SKM-1 treated with dmso at 0.1 percent for 144 hours (cell line): Measurements from ENCODE around the gene RBM20.
"Not testable (repeated sequence)": the region's sequence is repeated elsewhere in the genome, so short reads cannot be mapped to it uniquely, and the experiment has no call there.

Experiments
- DNase-seq: peaks from one replicate; lab custom pipeline; 2025; ENCODE audit not compliant: unreplicated experiment; lab: John Stamatoyannopoulos, UW

Gene RBM20

DNA sequence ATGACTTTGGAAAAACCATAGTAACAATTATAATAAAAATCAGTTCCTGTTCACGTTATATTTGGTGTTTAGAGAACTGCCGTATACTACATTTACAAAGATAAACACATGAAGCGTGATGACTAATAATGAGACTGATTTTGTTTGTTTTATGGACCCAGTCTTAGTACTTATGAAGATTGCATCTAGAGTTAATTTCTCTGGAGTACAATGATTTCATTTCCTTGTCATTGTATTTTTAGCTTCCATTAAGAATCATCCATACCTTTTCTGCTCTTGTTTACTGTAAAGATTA lies 2.9 kb downstream of the RBM20 start:
- DNase-seq = no peak

DNA sequence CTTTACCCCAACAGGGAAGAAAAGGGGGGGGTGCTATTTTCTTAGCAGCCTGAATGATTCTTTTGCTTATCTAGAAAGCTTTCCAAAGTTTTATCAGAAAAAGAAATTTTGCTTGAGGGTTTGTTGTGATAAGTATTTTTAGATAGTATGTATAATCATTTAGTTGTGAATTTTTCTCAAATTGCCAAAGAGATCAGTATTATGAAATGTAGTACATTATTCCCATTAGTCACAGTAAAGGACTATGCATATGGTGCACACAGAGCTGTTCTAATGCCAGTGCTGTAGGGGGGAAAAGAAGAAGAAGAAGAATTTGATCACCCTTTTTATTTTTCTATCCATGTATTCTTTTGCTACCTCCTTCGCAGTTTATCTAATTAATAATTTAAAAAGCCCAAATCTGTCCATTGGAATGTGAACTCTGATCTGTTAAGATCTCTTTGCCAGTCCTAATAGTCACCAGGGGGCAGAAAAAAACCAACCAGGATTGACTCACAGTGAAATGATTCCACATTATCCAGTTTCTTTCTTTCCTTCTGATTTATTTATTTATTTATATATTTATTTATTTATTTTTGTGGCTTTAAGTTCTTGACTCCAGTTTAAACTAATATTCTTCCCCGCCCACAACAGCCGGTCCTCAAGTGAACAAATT lies 4.7 kb downstream of the RBM20 start:
- DNase-seq = no peak

DNA sequence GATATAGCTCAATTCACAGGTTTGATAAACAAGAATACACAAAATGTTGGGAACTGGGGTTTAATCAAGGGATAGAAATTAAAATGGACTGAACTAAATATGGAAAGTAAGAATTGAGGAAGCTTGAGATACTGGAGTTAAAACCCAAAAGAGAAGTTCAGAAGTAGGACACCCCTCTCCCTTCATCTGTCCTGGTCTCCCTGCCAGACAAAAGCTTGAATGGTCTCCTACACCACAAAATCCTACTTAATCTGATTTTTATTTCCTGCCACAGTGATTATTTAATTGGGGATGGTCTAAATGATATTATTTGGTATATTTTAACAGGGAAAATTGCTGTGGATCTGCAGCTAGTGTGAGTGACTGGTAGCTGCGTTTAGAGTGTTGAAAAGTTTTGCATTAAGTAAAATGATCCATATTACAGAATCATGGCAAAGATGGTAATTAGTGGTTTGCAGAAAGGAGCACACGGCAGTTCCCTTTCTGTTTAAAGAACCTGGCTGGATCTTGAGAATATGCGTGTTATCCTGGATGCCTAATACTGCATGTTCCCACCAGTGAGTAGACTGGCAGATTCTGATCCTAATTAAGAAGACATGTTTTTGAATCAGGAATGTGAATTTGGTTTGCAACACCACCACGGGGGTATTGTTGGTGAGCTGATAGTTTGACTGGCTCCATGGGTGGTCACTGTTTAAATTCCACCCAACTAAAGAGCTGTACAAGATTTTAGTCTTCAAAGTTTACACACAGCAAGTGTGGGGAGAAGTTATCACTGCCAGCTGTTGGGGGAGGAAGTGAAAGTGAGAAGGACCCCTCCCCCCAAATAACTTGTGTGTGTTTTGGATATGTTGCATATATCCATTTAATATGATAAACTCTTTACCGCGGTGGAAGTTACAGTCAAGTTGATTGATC lies 5.5 kb downstream of the RBM20 start:
- no peak for DNase-seq

DNA sequence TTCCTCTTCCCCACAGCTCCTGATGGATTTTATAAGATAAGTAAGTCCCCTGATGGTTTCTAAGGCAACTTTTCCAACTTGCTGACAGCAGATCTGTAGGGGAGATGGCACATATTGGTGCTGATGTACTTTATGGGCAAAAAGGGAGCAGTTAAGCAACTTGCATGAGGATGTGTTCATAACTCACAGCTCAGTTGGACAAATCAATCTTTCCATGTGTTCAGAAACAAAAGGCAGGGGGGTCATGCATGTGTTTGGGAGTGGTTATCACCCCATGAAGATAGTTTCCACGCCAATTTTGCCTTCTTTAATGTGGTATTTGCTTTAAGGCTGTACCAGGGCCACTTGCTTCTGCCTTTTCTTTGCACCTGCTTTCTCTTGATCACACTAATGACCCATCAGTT lies 6.1 kb downstream of the RBM20 start:
- DNase-seq = no peak

DNA sequence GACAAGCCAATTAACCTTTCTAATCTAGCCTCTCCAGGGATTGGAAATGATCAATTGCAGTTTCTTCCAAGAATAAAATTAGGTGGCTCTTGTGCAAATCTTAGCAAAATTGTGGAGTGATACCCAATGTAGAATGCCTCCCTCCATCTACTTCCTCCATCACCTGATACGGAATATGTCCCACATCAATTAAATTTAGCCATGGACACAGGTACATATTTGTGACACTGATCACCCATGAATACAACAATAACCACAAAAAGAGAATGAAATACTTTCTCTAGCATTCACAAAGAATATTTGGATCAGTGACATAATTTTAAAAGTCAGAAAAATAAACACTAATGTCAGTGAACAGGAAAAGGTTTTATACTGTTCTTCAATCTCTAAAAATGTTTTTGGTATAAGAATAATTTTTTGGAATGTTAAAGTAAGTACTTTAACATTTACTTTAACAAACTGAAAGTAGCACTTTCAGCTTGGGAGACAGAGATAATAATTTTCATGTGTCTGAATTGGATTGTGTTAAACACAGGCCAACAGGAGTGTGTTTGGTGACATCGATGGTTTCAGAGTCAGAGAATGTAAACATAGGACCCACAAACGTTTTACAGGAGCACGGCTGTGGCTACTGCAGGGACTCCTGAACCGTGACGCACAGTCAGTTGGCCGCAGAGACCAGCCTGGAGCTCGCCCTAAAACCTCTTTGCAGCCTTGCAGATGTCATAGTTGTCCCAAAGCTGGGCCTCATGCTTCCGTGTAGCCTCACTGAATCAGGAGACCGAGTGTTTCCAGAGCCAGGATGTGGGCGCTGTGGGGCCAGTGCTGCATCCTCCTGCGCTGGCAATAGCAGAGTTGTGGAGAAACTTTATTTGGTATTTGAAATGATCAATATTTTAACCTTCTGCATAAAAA lies 7.2 kb downstream of the RBM20 start:
- DNase-seq = no peak

DNA sequence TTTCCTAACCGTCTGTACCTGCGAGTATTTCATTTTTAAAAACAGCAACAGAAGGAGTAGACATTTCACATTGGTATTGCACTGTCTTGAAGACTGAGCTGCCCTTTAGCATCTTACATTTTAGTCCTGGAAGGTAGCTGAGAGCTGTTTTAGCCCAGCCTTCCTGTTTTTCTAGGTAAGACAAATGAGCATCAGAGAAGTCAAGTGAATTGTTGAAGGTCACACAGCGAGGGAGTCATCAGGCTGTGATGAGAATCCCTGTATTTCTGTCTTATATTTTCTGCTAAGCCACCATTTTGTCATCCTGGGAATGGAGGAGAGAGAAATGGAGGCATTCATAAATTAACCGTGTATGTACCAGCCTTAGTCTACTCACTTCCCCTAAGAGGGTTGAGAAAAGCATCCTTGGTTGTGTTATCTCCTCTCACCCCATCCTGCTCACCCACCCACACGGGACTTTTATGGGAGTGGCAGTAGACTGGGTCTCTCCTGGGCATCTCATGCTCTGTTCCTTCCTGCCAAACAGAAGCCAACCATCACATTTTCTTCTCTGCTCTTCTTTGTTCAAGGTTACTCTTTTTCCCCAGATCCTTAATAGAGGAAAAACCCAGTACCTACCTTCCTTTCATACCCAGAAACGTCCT lies 8.5 kb downstream of the RBM20 start:
- no peak for DNase-seq

DNA sequence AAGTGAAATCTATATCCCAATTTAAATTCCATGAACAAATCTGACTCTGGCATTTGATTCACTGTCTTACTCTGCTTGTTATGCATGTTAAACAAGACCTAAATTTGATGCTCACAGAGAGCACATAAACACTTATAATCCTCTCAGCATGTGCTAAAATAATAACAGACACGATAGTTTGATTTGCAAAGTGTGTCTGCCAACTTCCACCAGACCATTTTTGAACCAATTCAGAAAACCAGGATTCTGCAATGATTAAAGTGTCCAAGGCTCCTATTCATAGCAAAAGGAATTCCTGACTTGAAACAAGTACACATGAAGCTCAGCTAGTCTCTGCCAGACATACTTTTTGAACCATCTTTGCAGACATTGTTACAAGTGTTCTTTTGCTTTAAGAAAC lies 11.2 kb downstream of the RBM20 start:
- DNase-seq = no peak

DNA sequence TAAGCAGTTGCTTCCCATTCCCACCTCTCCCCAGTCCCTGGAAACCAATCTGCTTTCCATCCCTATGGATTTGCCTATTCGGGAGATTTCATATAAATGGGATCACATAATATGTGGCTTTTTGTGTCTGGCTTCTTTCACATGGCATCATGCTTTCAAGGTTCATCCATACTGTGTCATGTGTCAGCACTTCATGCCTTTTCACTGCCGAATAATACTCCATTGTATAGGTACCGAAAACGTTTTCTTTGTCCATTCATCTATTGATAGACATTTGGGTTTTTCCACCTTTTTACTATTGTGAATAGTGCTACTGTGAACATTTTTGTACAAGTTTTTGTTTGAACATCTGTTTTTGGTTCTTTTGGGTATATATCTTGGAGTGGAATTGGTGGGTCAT lies 12.5 kb downstream of the RBM20 start:
- no peak for DNase-seq

DNA sequence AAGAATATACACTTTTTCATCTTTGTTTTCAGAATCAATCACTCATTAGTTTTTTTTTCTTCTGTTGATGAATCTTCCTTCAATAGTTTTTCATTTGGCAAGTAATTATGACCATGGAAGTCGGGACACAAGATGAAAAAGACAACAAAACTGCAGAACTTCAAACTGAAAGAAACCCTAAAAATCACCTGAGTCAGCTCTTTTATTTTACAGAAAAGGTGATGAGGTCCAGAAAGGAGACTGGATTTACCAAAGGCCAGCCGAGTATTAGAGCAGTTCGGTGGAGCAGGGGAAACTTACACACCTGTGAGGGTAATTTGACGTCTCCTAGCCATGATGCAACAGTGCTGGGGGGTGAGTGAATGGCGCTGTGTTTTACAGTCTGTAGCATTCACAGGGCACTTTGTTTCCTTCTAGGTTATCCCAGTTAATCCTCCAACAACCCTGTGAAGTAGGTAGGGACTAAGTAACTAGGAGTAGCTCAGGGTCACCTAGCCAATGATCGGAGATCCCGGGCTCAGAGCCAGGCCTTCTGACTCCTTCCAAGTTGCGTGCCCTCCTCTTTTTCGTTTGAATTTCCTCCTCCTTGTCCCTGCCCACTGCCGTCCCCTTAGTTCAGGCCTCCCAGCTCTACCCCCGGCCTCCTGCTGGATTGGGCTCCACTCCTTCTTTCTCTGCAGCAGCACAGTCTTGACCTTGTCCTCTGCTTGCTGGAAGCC lies 14.0 kb downstream of the RBM20 start:
- DNase-seq = no peak

DNA sequence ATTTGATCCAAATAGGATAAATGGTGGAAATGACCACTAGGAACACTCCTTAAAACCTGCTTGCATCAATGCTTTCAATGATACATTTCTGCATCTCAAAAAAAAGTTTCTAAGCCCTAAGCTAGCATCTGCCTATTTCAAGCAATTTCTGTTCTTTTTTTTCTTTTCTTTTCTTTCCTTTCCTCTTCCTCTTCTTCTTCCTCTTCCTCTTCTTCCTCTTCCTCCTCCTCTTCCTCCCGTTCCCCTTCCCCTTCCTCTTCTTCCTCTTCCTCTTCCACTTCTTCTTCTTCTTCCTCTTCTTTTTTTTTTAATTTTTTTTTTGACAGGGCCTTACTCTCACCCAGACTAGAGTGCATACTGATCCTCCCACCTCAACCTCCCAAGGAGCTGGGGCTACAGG lies 15.4 kb downstream of the RBM20 start:
- DNase-seq = no peak

DNA sequence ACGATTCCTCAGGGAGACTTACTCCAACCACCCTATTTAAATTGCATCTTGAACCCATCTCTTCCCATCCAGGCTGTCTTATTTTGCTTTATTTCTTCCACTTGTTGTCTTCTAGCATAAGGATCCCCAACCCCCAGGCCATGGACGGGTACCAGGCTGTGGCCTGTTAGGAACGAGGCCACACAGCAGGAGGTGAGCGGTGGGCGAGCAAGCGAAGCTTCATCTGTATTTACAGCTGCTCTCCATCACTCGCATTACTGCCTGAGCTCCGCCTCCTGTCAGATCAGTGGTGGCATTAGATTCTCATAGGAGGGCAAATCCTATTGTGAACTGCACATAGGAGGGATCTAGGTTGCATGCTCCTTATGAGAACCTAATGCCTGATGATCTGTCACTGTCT lies 16.2 kb downstream of the RBM20 start:
- not testable (repeated sequence) for DNase-seq

DNA sequence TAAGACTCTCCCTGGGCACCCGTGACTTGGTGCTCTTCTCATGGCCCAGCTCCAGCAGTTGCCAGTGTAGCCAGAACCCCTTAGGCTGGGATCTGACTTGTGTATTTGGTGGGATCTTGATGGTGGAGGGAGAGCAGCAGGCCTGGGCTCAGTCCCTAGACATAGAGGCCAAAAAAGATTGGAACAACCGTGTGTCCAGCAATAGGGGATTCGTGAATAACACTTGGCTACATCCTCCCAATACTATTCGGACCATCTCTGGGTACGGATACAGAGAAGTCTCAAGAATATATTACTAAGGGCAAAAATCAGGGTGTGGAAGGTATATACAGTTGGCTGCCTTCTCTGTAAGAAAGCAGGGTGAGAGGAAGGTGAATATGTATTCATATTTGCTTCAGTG lies 17.2 kb downstream of the RBM20 start:
- no peak for DNase-seq

DNA sequence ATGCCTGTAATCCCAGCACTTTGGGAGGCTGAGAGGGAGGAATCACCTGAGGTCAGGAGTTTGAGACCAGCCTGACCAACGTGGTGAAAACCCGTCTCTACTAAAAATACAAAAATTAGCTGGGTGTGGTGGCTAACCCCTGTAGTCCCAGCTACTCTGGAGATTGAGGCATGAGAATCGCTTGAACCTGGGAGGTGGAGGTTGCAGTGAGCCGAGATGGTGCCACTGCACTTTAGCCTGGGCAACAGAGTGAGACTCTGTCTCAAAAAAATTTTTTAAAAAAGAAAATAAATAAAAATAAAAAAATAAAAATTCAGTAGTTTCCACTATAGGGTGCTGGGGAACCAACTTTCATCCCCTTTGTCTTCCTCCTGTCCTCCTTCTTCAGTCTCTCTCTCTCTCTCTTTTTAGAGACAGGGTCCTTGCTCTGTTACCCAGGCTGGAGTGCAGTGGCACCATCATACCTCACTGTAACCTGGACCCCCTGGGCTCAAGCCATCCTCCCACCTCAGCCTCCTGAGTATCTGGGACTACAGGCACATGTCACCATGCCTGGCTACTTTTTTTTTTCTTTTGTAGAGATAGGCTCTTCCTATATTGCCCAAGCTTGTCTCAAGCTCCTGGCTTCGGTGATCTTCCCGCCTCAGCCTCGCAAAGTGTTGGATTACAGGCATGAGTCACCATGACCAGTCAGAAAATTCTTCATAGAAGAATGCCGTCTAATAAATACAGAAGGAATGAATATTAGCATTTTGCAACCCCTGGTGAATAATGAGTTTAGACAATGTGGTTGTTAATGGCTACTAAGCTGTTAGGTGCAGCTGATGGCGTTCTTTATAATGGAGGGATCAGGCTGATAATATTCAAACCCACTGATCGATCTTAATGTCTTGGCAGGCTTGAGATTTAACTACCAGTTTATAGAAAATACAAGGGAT lies 20.6 kb downstream of the RBM20 start:
- DNase-seq = no peak

DNA sequence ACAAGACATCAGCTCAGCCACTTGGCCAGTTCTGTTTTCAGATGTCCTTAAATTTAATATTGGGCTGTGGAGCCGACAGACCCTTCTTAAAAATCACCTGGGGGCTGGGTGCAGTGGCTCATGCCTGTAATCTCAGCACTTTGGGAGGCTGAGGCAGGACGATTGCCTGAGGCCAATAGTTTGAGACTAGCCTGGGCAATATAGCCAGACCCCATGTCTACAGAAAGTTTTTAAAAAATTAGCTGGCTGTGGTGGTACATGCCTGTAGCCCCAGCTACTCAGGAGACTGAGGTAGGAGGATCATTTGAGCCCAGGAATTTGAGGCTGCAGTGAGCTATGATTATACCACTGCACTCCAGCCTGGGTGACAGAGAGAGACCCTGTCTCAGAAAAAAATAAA lies 22.1 kb downstream of the RBM20 start:
- not testable (repeated sequence) for DNase-seq

DNA sequence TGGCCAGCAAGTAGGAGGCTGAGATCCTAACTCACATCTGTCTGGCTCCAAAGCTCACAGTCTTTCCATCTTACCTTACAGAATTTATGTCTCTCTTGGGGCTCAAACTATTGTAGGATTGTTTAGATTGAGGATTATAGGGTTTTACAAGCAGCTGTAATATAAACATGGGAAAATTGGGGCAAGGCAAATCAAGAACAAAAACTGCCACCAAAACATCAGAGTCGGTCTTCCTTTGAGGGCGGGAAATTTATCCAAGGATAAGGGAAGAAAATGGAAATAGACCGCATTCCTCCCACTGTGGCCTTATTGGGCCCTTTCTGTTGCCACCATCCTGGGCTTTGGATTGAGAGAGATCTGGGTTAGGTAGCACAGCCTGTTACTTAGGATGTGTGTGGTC lies 22.5 kb downstream of the RBM20 start:
- no peak for DNase-seq

DNA sequence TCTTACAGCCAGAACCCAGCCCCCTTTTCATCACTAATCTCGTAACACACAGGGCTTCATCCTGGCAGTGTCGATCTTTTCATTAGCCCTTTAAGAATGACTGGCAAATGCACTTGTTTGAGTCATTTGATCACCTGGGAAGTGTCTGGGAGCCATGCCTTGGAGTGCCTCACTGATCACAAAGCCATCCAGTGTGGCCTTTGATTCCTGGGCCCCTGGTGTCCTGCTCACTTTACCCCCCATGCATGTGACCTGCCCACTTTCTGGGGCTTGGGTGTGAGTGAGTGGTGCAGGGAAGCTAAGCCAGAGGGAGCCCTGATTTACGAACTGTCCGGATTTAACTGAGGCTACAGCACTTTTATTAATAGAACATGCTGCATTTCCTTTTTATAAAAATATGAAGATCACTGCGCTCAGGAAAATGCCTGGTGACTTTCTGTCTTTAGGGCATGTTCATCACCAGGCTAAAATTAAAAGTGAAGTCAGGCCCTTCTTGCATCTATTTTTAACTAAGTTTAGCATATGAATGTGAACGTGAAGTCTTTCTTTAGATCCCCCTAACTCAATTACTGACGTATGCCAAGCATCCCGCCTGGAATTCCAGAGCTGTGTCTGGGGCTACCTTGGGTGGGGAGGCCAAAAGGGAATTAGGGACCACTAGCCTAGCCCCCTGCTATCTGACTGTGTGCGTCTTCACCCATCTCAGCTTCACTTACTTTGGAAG lies 23.6 kb downstream of the RBM20 start:
- DNase-seq = no peak

DNA sequence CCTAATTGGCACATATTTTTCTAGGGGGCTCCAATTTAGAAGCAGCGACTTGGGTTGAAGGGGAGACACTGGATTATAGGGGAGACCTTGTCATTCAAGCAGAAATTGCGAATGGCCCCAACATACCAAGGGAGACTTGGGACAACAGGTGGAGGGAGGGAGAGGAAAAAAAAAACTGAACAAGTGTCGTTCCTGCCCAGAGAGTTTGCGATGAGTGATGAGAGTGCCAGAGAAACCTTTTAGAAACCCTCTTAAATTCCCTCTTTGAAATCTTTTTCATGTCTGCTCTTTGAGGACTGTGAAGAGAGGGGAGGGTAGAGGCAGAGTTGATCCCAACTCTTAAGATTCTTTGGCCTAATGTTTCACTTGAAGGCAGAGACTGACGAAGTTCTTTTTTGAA lies 24.3 kb downstream of the RBM20 start:
- DNase-seq = no peak

DNA sequence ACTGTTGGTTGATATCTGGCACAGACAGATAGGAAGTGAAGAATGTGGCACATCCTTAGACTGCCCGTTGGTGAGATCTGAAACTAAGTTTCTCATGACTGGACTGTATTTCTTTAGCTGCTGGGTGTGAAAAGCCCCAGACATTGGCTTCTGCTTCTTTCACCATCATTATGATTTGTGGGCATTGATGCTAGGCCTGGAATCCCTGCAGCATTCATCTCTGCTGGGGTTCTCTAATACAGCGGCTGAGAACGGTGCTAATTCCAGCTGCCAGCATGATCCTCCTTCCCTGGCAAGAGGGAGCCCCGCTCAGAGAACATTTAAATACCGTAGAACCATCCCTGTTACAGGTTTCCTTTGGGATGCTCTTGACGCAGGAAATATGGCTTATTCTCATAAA lies 26.2 kb downstream of the RBM20 start:
- DNase-seq = no peak
